ENCODE data around the gene TMEM45A. TPM values are rescaled to one million over a fixed set of nuclear protein-coding genes. Genes with fewer than 3 reads are reported as not detected.
A peak's percentile ranks its signal among the peaks of the same experiment; 100 is the strongest.
"Not testable (repeated sequence)": the region's sequence is repeated elsewhere in the genome, so short reads cannot be mapped to it uniquely, and the experiment has no call there.

The TMEM45A gene
- total RNA-seq, 2 experiments from 2014 or later: 3.0 to 3.2 TPM

- DNase-seq: no peak
- no peaks in the 10 kb centered on the region for H3K9me3 Mint-ChIP-seq
- H3K27me3 Mint-ChIP-seq: no peaks in the 10 kb centered on the region
- H3K4me3 Mint-ChIP-seq: no peak overlapping the region
- H3K27ac Mint-ChIP-seq: no peak overlapping the region
- no peaks in the 10 kb centered on the region for H3K36me3 Mint-ChIP-seq
- H3K4me1 Mint-ChIP-seq: peaks cover 5% of the 10 kb centered on the region
Measured at GRCh38 chr3:100562224-100562857, 69.9 kb downstream of the TMEM45A start.

DNA sequence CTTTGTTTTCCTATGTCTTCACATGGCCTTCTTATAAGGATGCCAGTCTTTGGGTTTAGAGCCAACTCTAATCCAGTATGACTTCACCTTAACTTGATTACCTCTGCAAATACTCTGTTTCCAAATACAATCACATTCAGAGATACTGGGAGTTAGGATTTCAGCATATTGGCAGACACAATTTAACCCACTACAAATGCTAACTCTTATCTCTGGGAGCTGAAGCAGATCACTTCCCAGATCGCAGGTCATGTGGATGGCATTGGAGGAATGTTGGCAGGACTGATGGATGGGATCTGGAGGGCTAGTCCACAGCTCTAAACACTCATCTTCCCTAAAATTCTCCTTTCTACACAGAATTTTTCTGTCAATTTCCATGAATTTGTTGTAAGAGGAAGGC is 70.8 kb downstream of the TMEM45A start:
- Mint-ChIP-seq H3K4me1 (peaks cover 5% of the 10 kb centered on the region), H3K9me3 (no peaks in the 10 kb centered on the region), H3K4me3 (no peak overlapping the region), H3K27ac (no peak overlapping the region), H3K27me3 (no peaks in the 10 kb centered on the region), H3K36me3 (no peaks in the 10 kb centered on the region)
- no peak for DNase-seq

DNA sequence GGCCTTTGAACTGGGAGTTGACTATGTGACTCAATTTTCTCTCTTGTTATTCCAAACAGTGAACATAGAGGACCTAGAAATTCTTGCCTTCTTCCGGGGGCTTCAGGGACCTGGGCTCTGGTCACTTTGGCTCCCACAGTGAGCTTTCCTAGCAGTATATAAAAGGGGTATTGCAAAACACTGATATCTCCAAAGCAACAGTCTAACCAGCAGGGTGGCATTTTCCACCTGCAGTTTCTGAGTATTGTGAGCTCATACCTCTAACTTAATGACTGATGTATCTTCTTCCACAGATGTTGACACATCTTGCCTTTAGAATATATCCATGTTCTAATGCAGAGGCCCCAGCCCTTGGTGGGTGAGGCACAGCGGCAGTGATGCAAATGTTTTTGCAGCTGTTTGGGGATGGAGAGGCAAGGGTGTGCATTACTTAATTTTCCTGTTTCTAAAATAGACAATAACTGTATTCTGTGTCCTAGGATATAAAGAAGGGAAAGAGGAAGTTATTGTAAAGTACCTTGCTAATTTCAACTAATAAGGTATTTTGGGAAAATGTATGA is 71.3 kb downstream of the TMEM45A start:
- no peak overlapping the region for H3K27ac Mint-ChIP-seq
- H3K36me3 Mint-ChIP-seq: no peaks in the 10 kb centered on the region
- no peaks in the 10 kb centered on the region for H3K27me3 Mint-ChIP-seq
- peaks cover 5% of the 10 kb centered on the region for H3K4me1 Mint-ChIP-seq
- H3K9me3 Mint-ChIP-seq: no peaks in the 10 kb centered on the region
- no peak for DNase-seq
- no peak overlapping the region for H3K4me3 Mint-ChIP-seq

GRCh38 chr3:100570811-100571210 is 78.4 kb downstream of the TMEM45A start:
- Mint-ChIP-seq H3K27me3 (peaks cover 7% of the 10 kb centered on the region), H3K4me1 (no peaks in the 10 kb centered on the region), H3K36me3 (no peaks in the 10 kb centered on the region), H3K27ac (no peak overlapping the region), H3K9me3 (no peaks in the 10 kb centered on the region), H3K4me3 (no peak overlapping the region)
- DNase-seq: no peak

- no peak for DNase-seq
- Mint-ChIP-seq H3K27me3 (peaks cover 9% of the 10 kb centered on the region), H3K4me1 (no peaks in the 10 kb centered on the region), H3K36me3 (no peaks in the 10 kb centered on the region), H3K9me3 (no peaks in the 10 kb centered on the region), H3K4me3 (no peak overlapping the region), H3K27ac (no peak overlapping the region)
Measured at GRCh38 chr3:100574536-100574935, 82.1 kb downstream of the TMEM45A start.

GRCh38 chr3:100575704-100576103 is 83.3 kb downstream of the TMEM45A start:
- Mint-ChIP-seq H3K27ac (no peak overlapping the region), H3K9me3 (no peaks in the 10 kb centered on the region), H3K36me3 (no peaks in the 10 kb centered on the region), H3K4me1 (no peaks in the 10 kb centered on the region), H3K27me3 (peaks cover 10% of the 10 kb centered on the region), H3K4me3 (no peak overlapping the region)
- DNase-seq: no peak

DNA sequence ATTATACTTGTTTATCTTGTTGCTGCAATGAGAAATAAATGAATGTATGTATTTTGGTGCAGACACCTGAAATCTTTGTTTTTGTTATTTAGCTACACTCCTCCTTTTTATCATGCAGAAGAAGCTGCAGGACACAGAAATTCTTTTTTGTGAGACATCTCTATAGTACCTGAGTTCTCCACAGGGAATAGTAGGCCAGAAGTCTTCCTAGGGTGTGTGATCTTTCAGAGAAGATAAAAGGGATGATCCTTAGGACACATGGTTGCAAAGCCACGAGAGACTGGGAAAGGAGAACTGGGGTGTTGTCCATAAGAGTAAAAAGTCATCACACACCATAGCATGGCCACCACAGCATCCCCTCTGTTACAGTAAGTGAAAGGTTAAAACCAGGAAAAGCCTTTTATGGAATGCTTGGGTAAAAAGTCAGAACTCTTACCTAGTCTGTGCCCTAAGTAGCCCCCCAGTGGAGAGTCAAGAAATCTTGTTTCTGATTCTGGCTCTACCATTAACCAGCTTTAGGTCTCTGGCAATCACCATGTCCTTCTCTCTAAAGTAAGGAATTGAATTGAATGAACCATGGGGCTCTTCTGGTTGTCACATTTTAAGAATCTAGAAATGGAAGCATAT is 85.1 kb downstream of the TMEM45A start:
- Mint-ChIP-seq H3K9me3 (no peaks in the 10 kb centered on the region), H3K27me3 (peaks cover 10% of the 10 kb centered on the region), H3K27ac (no peak overlapping the region), H3K4me3 (no peak overlapping the region), H3K36me3 (no peaks in the 10 kb centered on the region), H3K4me1 (no peaks in the 10 kb centered on the region)
- no peak for DNase-seq

DNA sequence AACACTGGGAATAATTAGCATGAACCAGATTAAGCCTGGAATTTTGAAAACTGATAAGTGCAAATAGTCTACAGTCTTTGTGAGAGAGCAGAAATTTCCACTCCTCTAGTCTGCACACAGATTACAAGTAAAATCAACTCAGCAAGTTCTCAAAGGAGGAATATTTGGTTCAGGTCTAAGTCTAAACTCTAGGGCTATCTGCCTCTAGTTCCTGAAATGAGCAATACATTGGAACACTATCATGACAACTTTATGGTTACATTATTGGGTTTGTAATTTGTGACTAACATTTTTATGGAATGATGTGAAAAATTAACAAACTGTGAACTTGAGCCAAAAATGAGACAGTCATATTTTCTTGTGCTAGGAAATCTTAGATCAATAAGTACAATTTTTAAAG is 86.2 kb downstream of the TMEM45A start:
- Mint-ChIP-seq H3K9me3 (no peaks in the 10 kb centered on the region), H3K36me3 (no peaks in the 10 kb centered on the region), H3K27ac (no peak overlapping the region), H3K27me3 (peaks cover 10% of the 10 kb centered on the region), H3K4me1 (no peaks in the 10 kb centered on the region), H3K4me3 (no peak overlapping the region)
- DNase-seq: no peak

DNA sequence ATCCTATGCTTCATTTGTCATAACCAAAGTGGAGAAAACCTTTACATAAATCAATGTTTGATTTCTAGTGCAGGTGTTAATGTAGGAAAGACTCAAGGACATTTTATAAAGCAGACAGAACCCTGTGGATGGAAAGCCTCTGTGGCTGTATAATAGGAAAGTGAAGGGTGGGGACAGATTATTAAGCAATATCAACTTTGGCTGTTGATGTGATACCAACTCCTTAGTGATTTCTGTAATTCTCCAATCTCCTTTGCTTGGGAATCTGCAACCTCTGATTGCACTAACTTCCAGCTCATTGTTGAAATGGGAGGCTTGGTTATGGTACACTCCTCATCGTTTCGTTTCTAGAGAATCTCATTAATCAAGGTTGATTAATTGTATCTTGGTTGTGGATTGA is 87.7 kb downstream of the TMEM45A start:
- no peak overlapping the region for H3K27ac Mint-ChIP-seq
- DNase-seq: no peak
- H3K4me3 Mint-ChIP-seq: no peak overlapping the region
- H3K27me3 Mint-ChIP-seq: peaks cover 3% of the 10 kb centered on the region
- no peaks in the 10 kb centered on the region for H3K36me3 Mint-ChIP-seq
- H3K9me3 Mint-ChIP-seq: no peaks in the 10 kb centered on the region
- no peaks in the 10 kb centered on the region for H3K4me1 Mint-ChIP-seq

DNA sequence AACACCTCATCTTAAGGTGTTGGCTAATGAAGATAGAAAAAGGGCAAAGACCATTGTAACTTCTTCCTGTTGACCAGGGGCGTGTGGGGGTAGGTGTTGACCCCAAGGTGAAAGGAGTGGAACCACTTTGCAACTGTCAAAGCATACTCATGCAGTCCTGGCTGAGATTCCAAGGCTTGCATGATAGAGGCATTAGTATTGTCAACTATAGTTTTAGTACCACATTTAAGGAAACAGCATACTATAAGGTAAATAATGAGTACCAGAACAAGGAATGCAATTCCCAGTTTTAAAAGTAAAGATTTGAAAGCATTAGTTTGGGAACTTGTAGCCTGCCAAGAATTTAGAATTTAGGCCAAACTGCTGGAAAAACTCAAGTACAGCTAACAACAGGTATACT is 89.2 kb downstream of the TMEM45A start:
- H3K36me3 Mint-ChIP-seq: no peaks in the 10 kb centered on the region
- DNase-seq: no peak
- peaks cover 3% of the 10 kb centered on the region for H3K27me3 Mint-ChIP-seq
- no peak overlapping the region for H3K4me3 Mint-ChIP-seq
- H3K4me1 Mint-ChIP-seq: no peaks in the 10 kb centered on the region
- H3K27ac Mint-ChIP-seq: no peak overlapping the region
- H3K9me3 Mint-ChIP-seq: no peaks in the 10 kb centered on the region

DNA sequence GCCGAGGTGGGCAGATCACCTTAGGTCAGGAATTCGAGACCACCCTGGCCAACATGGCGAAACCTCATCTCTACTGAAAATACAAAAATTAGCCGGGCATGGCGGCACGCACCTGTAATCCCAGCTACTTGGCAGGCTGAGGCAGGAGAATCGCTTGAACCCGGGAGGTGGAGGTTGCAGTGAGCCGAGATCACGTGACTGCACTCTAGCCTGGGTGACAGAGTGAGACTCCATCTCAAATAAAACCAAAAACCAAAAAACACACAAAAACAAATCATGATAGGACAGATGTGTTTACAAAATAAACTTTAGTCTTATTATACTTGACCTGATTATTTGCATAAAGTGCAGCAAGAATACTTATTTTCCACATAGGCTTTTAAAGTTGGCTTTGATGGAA is 89.7 kb downstream of the TMEM45A start:
- H3K4me3 Mint-ChIP-seq, H3K27ac Mint-ChIP-seq, H3K36me3 Mint-ChIP-seq, H3K9me3 Mint-ChIP-seq, H3K27me3 Mint-ChIP-seq, DNase-seq, H3K4me1 Mint-ChIP-seq: not testable (repeated sequence)

DNA sequence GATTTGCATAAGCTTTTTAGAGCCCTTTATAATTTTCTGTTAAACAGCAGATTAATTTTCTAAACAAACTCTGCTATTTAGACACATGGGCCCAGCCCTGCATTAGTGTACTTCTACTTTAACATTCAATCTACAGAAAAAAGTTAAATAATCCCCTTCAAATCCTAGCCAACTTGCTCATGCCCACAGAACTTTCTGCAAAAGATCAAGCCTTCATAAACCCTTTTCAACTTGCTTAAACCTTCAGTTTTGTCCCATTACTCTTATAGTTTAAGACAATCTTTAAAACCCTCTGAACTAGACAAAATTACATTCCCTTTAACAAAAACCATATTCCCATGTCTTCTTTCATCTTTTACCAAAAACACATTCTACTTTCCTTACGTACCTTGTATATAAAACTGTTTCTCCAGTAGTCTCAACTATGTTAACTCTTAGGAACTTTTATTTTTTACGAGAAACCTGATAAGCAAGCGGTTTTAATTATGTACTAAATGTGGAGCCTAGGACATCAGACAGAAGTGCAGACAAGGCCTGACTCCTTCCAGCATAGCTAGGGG is 91.8 kb downstream of the TMEM45A start:
- Mint-ChIP-seq H3K4me1 (no peaks in the 10 kb centered on the region), H3K4me3 (no peak overlapping the region), H3K27ac (no peak overlapping the region), H3K36me3 (no peaks in the 10 kb centered on the region), H3K9me3 (no peaks in the 10 kb centered on the region), H3K27me3 (peaks cover 3% of the 10 kb centered on the region)
- no peak for DNase-seq

DNA sequence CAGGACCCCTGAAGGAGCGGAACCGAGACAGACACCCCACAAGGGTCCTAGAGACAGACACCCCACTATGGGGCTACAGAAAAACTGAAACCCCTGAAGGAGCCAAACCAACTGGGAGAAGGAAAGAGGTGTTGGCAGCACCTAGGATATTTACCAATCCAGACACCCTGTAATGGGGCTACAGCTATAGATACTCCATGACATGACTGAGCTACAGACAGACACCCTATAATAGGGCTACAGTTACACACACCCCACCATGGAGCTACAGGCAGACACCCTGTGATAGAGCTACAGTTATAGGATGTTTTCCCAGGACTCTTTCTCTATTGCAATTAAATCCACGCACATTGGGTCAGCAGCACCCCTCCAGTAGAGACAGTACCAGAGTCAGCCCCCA is 94.4 kb downstream of the TMEM45A start:
- Mint-ChIP-seq H3K4me3 (no peak overlapping the region), H3K4me1 (peaks cover 4% of the 10 kb centered on the region), H3K27ac (no peak overlapping the region), H3K9me3 (no peaks in the 10 kb centered on the region), H3K36me3 (no peaks in the 10 kb centered on the region), H3K27me3 (no peaks in the 10 kb centered on the region)
- no peak for DNase-seq

- H3K9me3 Mint-ChIP-seq: no peaks in the 10 kb centered on the region
Measured at GRCh38 chr3:100588251-100588650, 95.8 kb downstream of the TMEM45A start.

GRCh38 chr3:100590114-100590839 is 97.9 kb downstream of the TMEM45A start:
- Mint-ChIP-seq H3K27me3 (no peaks in the 10 kb centered on the region), H3K27ac (no peak overlapping the region), H3K4me1 (peaks cover 4% of the 10 kb centered on the region), H3K4me3 (no peak overlapping the region), H3K36me3 (no peaks in the 10 kb centered on the region), H3K9me3 (no peaks in the 10 kb centered on the region)
- DNase-seq: peak; percentile 36

More at GRCh38 chr3:100588251-100588650, 95.8 kb downstream of the TMEM45A start:
- Mint-ChIP-seq H3K27me3 (no peaks in the 10 kb centered on the region), H3K4me3 (no peak overlapping the region), H3K4me1 (peaks cover 4% of the 10 kb centered on the region), H3K36me3 (no peaks in the 10 kb centered on the region), H3K27ac (no peak overlapping the region)
- no peak for DNase-seq
